Stromal cell of bone marrow (primary cell): ENCODE results near the gene KLF17.

Source experiments
- DNase-seq: peaks from one replicate; pipeline ENCODE4 v3.0.0-alpha.2; 2012; ENCODE audit warnings: low read depth

The KLF17 gene

GRCh38 chr1:44154049-44154448 lies 35.4 kb downstream of the KLF17 start:
- DNase-seq = no peak

- no peak for DNase-seq
These were observed 39.3 kb downstream of the KLF17 start for GRCh38 chr1:44157903-44158302.

GRCh38 chr1:44158871-44159270 lies 40.2 kb downstream of the KLF17 start:
- DNase-seq = no peak

GRCh38 chr1:44161546-44161945 lies 42.9 kb downstream of the KLF17 start:
- DNase-seq = no peak

- no peak for DNase-seq
These were observed 50.0 kb downstream of the KLF17 start for GRCh38 chr1:44168520-44169098.

GRCh38 chr1:44170281-44170823 lies 51.7 kb downstream of the KLF17 start:
- peak; percentile 50 for DNase-seq

GRCh38 chr1:44174630-44175029 lies 56.0 kb downstream of the KLF17 start:
- DNase-seq = no peak
